BJ (cell line): ENCODE results near the gene CAMSAP3. TPM values are rescaled to one million over a fixed set of nuclear protein-coding genes. Genes with fewer than 3 reads are reported as not detected.

Source experiments
- CTCF ChIA-PET: fragments of 350-600 bp; formaldehyde crosslinking; extraction: SDS; loops from one replicate; lab custom pipeline; 2021; ENCODE audit warnings: antibody characterized with exemption, inconsistent platforms; lab: Yijun Ruan, JAX
- POLR2A ChIA-PET: fragments of 300-600 bp; sonication (Branson Sonifier 250); formaldehyde crosslinking; extraction: SDS; loops from one replicate; lab custom pipeline; 2021; ENCODE audit warnings: antibody characterized with exemption; lab: Charles Lee
- DNase-seq: peaks from one replicate; pipeline ENCODE4 v3.0.0-alpha.2; 2011; ENCODE audit warnings: low read depth
- H3K27me3 ChIP-seq: 2 replicates; pipeline ENCODE4 v1.6.0; 2011; ENCODE audit warnings: low read length; ENCODE audit not compliant: control insufficient read depth, insufficient read depth
- H3K36me3 ChIP-seq: 2 replicates; pipeline ENCODE4 v1.5.1; 2011; ENCODE audit warnings: low read length; ENCODE audit not compliant: control insufficient read depth, insufficient read depth
- H3K4me3 ChIP-seq: 2 replicates; pipeline ENCODE4 v1.5.1; 2011; ENCODE audit warnings: low read depth, mild to moderate bottlenecking, control low read depth, low read length
- polyA plus RNA-seq: library from polyadenylated mRNA; depleted of rRNA; stranded (reverse); fragments of >200 nt; gene quantifications from 2 replicates; pipeline ENCODE4 v1.2.3, GENCODE V29; 2011
- TF ChIP-seq, protein P1 (sequence below): IDR thresholded peaks from 2 replicates; pipeline ENCODE4 v1.5.1; 2011; ENCODE audit warnings: low read depth, mild to moderate bottlenecking, control low read depth, inconsistent platforms, low read length, moderate library complexity; ENCODE audit not compliant: insufficient read depth

The CAMSAP3 gene
- polyA plus RNA-seq, 1 experiment, result not detected

DNA sequence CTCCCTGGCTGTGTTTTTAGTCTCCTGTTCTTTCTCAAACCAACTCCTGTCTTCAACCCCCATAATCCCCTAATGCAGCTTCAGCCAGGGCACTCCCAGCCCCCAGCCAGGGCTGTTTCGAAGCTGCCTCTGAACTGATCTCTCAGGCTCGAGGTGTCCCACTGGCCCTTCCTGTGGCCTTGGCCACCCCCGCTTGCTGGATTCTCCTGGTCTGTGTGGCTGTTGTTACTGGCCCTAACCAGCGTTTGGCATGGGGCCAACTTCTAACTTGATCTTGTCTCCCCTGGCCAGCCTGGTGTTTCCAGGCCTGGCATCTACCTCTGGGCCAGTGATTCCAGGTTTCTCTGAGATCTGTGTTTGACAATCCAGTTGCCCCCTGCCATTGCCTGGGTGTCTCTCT lies 22.7 kb downstream of the CAMSAP3 start:
- no peak overlapping the region for H3K4me3 ChIP-seq
- peaks cover 18% of the 10 kb centered on the region for H3K36me3 ChIP-seq
- TF ChIP-seq, protein P1, sequence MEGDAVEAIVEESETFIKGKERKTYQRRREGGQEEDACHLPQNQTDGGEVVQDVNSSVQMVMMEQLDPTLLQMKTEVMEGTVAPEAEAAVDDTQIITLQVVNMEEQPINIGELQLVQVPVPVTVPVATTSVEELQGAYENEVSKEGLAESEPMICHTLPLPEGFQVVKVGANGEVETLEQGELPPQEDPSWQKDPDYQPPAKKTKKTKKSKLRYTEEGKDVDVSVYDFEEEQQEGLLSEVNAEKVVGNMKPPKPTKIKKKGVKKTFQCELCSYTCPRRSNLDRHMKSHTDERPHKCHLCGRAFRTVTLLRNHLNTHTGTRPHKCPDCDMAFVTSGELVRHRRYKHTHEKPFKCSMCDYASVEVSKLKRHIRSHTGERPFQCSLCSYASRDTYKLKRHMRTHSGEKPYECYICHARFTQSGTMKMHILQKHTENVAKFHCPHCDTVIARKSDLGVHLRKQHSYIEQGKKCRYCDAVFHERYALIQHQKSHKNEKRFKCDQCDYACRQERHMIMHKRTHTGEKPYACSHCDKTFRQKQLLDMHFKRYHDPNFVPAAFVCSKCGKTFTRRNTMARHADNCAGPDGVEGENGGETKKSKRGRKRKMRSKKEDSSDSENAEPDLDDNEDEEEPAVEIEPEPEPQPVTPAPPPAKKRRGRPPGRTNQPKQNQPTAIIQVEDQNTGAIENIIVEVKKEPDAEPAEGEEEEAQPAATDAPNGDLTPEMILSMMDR, result no peak
- CTCF ChIA-PET, result no interaction called here
- H3K27me3 ChIP-seq, result no peaks in the 10 kb centered on the region
- DNase-seq, result no peak
- POLR2A ChIA-PET, result no interaction called here

DNA sequence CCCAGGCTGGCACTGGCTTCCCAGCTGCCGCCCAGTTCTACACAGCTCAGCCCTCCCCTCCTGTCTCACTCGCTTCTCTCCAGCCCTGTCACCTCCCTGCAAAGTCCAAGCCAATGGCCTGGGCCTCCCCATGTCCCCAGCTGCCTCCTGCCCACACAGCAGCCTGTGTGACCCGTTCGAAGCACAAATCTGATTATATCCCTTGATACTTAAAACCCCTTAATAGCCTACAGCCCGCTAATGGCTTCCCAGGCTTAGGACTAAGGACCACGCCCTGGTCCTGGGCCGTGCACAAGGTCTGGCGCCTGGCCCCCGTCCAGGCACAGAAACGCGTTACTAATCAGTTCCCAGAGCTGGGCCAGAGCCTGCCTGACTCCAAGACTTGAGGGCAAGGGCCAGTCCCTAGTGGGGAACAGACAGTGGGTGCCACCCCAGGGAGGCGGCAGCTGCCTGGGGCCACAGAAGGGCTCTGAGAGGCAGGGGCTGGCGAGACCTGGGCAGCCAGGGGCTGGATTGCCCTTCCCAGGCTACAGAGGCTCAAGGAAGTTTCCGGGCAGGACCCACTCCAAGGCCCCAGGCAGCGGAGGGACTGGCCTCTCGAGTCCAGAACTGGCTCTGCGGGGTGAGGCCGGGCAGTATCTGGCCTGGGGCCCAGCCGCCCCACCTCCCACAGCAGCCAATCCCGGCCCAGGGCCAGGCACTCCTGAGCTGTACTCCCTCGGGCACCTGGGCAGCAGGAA lies 23.3 kb downstream of the CAMSAP3 start:
- DNase-seq, result no peak
- peaks cover 20% of the 10 kb centered on the region for H3K36me3 ChIP-seq
- CTCF ChIA-PET, result no interaction called here
- TF ChIP-seq, protein P1, result no peak
- POLR2A ChIA-PET, result no interaction called here
- no peaks in the 10 kb centered on the region for H3K27me3 ChIP-seq
- H3K4me3 ChIP-seq, result no peak overlapping the region

DNA sequence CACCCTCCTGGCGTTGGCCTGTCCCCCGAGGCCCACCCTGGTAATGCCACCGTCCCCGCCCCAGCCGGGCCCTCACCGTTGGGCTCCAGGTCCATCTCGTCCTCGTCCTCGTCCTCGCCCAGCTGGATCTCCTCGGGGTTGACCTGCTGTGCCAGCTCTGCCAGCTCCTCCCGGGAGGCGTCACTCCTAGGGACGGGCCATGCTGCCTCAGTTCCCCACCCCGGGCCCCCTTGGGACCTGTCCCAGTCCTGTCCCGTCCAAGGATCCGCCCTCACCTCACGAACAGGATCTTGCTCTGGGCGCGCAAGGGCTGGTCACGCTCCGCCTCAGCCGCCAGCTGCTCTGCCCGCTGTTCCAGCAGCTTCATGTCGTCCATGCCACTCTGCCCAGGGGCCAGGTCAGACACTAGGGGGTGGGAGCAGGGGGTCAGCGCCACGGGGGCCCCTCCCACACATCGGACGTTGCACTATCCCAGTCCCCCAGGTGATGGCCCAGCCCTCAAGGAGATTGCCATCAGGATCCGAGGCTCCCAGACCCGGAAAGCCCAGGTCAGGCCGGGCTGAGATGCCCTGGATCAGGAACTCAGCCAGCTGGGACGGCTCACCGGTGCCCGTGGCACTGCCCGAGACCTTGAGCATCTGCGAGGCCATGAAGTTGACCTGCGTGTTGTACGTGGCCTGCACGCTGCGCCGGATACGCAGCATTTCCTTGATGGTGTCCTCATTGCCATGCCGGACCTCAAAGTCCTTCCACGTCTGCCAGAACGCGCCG lies 24.2 kb downstream of the CAMSAP3 start:
- ChIA-PET POLR2A (no interaction called here), CTCF (no interaction called here)
- no peak for DNase-seq
- Histone ChIP-seq H3K4me3 (no peak overlapping the region), H3K36me3 (peaks cover 20% of the 10 kb centered on the region), H3K27me3 (no peaks in the 10 kb centered on the region)
- TF ChIP-seq, protein P1, result no peak

DNA sequence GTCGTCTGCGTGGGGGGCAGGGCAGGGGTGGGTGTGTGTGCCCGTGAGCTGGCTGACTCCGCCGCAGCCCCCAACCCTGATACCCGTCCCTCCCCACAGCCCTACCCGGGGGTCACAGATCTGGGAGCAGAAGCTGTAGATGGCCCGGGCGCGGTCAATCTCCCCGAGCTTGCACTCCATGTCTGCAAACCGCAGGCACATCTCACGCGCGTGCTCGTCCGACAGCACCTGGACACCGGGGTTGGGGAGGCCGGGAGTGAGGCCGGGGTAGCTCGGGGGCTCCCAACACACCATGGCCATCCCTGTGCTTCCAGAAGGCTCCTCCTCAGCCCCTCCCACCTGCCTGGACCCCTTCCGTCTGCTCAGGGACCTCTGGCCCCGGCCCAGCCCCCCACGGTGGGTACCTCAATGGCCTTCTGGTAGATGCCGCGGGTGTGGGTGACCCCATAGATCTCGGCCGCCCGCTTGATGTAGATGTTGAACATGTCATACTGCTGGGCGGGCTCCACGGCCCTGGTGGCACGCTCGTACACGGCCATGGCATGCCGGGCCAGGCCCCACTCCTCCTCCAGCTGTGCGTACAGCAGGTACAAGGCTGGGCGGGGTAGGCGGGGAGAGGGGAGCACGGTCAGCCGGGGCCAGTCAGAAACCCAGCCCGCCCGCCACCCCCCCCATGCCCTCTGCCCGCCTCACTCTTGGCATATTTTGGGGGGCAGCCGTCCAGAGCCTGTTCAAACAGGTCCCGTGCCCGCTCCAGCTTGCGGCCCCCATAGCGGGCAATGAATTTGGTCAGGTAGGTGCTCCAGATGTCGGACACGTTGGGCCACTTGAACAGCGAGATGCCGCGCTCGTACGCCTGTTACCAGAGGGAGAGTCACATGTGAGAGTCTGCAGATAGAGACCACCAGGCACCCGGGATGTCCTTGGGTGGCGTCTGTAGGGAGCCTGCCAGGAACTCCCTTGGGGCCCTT lies 25.1 kb downstream of the CAMSAP3 start:
- H3K27me3 ChIP-seq, result no peaks in the 10 kb centered on the region
- no peak overlapping the region for H3K4me3 ChIP-seq
- ChIA-PET POLR2A (no interaction called here), CTCF (no interaction called here)
- DNase-seq, result no peak
- TF ChIP-seq, protein P1, result no peak
- peaks cover 23% of the 10 kb centered on the region for H3K36me3 ChIP-seq
